Choroid plexus epithelial cell (primary cell): ENCODE data around the gene CLPSL2.
"Not testable (repeated sequence)": the region's sequence is repeated elsewhere in the genome, so short reads cannot be mapped to it uniquely, and the experiment has no call there.

Source experiments
- DNase-seq: peaks from one replicate; pipeline ENCODE4 v3.0.0-alpha.2; 2010; ENCODE audit warnings: low read depth
- H3K4me3 ChIP-seq: 2 replicates; pipeline ENCODE4 v1.5.1; 2011; ENCODE audit warnings: low read depth, mild to moderate bottlenecking, control low read depth, low read length, moderate library complexity
- TF ChIP-seq, protein P1 (sequence below): conservative IDR thresholded peaks from 2 replicates; pipeline ENCODE4 v1.5.1; 2011; ENCODE audit warnings: low read depth, mild to moderate bottlenecking, control low read depth, inconsistent platforms, low read length, moderate library complexity

Gene CLPSL2

GRCh38 chr6:35730745-35731413 is 45.5 kb upstream of the CLPSL2 start:
- TF ChIP-seq, protein P1, sequence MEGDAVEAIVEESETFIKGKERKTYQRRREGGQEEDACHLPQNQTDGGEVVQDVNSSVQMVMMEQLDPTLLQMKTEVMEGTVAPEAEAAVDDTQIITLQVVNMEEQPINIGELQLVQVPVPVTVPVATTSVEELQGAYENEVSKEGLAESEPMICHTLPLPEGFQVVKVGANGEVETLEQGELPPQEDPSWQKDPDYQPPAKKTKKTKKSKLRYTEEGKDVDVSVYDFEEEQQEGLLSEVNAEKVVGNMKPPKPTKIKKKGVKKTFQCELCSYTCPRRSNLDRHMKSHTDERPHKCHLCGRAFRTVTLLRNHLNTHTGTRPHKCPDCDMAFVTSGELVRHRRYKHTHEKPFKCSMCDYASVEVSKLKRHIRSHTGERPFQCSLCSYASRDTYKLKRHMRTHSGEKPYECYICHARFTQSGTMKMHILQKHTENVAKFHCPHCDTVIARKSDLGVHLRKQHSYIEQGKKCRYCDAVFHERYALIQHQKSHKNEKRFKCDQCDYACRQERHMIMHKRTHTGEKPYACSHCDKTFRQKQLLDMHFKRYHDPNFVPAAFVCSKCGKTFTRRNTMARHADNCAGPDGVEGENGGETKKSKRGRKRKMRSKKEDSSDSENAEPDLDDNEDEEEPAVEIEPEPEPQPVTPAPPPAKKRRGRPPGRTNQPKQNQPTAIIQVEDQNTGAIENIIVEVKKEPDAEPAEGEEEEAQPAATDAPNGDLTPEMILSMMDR = no peak
- peak overlapping the region; percentile 30 for H3K4me3 ChIP-seq
- no peak for DNase-seq

DNA sequence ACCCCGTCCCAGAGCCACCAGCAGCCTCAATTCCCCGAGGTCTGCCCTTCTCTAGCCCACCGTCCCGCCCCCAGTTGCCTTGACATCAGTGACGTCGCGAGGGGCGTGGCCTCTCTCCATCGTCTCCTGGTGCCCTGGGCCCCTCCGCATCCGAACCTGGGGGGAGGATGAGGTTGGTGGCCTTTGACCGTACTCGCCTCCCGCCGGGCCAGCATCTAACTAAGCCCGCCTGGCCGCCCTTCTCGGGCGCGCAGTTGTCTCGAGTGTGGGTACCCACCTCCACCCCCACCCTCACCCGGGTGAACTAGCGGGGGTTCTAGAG is 45.0 kb upstream of the CLPSL2 start:
- peak overlapping the region; percentile 46 for H3K4me3 ChIP-seq
- peak; percentile 92 for DNase-seq
- TF ChIP-seq, protein P1 = no peak

GRCh38 chr6:35731736-35732532 is 44.5 kb upstream of the CLPSL2 start:
- peak overlapping the region; percentile 46 for H3K4me3 ChIP-seq
- peak; percentile 99 for DNase-seq
- TF ChIP-seq, protein P1 = no peak

- DNase-seq = no peak
- no peak overlapping the region for H3K4me3 ChIP-seq
- TF ChIP-seq, protein P1 = no peak
Observed at GRCh38 chr6:35733633-35734032, 42.8 kb upstream of the CLPSL2 start.

DNA sequence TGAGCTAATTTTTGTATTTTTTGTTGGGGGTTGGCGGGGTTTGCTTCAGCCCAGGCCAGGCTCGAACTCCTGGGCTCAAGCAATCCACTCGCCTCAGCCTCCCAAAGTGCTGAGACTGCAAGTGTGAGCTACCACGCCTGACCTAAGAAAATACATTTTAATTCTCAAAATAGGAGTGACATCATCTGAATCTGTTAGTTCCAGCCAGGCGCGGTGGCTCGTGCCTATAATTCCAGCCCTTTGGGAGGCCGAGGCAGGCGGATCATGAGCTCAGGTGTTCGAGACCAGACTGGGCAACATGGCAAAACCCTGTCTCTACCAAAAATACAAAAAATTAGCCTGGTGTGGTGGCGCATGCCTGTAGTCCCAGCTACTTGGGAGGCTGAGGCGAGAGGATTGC is 42.1 kb upstream of the CLPSL2 start:
- DNase-seq, H3K4me3 ChIP-seq: not testable (repeated sequence)

- TF ChIP-seq, protein P1 = no peak
- H3K4me3 ChIP-seq = no peak overlapping the region
- DNase-seq = no peak
Observed at GRCh38 chr6:35735452-35735851, 40.9 kb upstream of the CLPSL2 start.

DNA sequence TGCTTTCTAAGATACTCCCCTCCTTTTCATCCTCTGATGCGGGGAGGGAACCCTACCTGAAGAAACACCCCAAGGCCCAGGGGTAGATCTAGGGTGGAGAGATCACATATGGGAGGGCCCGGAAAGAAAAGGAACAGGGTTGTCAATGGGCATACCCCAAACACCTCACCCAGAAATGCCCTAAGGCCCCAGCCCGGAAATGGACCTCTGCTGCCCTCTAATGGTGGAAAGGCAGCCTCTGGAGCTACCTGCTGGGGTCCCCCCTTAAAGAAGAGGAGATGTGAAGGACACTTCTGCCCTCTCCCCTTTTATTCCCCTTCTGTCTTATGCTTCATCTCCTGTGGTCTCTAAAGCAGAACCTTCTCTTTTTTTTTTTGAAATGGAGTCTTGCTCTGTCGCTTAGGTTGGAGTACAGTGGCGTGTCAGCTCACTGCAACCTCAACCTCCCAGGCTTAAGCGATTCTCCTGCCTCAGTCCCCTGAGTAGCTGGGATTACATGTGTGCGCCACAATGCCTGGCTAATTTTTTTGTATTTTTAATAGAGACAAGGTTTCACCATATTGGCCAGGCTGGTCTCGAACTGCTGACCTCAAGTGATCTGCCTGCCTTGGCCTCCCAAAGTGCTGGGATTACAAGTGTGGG is 40.0 kb upstream of the CLPSL2 start:
- no peak overlapping the region for H3K4me3 ChIP-seq
- peak; percentile 73 for DNase-seq
- TF ChIP-seq, protein P1 = peak; percentile 97
